ENCODE results near the gene CRISPLD2. TPM values are rescaled to one million over a fixed set of nuclear protein-coding genes. Genes with fewer than 3 reads are reported as not detected.
A peak's percentile ranks its signal among the peaks of the same experiment; 100 is the strongest.

CRISPLD2 gene
- total RNA-seq, 1 experiment from 2014 or later = 1.6 TPM

- Histone ChIP-seq H3K4me3 (no peak overlapping the region), H3K36me3 (no peaks in the 10 kb centered on the region), H3K9me3 (no peaks in the 10 kb centered on the region), H3K27me3 (no peaks in the 10 kb centered on the region)
- peak; percentile 44 for DNase-seq
These were observed 132.8 kb downstream of the CRISPLD2 start for GRCh38 chr16:84952335-84953189.

DNA sequence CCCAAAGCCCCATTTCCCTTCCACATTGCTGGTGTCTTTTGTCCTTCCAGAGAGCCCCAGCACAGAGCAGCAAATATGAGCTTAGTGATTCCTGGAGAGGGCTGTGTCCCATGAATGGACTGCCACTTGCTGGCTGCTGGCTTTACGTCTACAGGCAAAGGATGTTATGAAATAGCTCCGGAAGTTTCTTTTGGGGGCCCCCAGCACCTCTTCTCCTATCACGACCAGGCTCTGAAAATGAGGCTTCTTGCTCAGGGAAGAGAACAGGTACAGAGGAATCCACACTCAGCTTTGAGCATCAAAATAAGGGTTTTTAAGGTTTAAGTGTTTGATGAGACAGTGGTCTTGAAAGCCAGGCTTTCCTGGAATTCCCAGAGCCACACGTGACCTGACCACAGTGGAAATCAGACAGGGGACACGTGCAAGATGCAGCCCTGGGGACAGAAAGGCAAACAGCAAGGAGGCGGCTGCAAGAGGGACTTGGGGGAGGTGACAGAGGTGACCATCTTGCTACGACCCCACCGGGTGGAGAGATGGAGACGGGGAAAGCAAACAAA, 133.5 kb downstream of the CRISPLD2 start:
- no peak overlapping the region for H3K4me3 ChIP-seq
- H3K36me3 ChIP-seq = no peaks in the 10 kb centered on the region
- H3K27me3 ChIP-seq = no peaks in the 10 kb centered on the region
- H3K9me3 ChIP-seq = no peaks in the 10 kb centered on the region
- DNase-seq = no peak

- DNase-seq = no peak
These were observed 135.6 kb downstream of the CRISPLD2 start for GRCh38 chr16:84955427-84955826.

DNA sequence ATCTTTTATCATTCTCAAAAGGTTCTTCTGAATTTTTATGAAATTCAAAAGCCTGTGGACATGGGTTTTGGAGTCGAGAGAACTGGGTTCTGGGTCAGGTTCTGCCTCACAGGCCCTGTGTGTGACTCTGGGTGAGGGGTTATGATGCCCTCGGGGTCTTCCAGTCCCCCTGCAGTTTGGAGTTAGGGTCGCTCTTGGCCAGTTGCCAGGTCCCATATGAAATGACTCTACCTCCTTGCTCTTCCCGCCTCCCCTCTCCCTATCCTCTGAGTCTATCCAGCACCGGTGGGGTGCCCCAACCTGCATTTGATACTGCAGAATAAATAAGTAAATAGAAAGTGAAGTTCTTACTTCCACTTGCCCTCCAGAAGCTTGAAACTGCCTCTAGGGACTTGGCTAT, 137.4 kb downstream of the CRISPLD2 start:
- no peak for DNase-seq
- H3K9me3 ChIP-seq = no peaks in the 10 kb centered on the region
- no peaks in the 10 kb centered on the region for H3K27me3 ChIP-seq
- no peak overlapping the region for H3K4me3 ChIP-seq
- no peaks in the 10 kb centered on the region for H3K36me3 ChIP-seq

More at GRCh38 chr16:84955427-84955826, 135.6 kb downstream of the CRISPLD2 start:
- Histone ChIP-seq H3K36me3 (no peaks in the 10 kb centered on the region), H3K27me3 (no peaks in the 10 kb centered on the region), H3K4me3 (no peak overlapping the region), H3K9me3 (no peaks in the 10 kb centered on the region)

DNA sequence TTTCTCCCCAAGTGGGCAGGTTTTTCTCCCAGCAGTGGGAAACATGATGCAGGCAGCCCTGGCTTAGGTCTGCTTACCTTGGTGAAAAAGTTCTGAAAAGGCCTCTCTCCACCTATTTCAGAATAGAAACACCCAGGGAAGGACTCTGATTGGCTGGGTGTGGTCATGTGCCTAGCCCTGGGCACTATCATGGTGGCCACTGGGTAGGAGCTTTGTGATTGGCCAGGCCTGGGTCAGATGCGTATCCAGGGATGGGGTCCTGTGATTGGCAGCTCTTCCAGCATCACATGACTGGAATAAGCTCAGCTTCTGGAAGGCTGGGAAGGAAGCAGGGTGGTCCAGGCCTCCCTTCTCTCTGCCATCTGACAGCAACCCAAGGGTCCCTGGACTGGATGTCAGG, 138.0 kb downstream of the CRISPLD2 start:
- Histone ChIP-seq H3K36me3 (no peaks in the 10 kb centered on the region), H3K27me3 (no peaks in the 10 kb centered on the region), H3K9me3 (no peaks in the 10 kb centered on the region), H3K4me3 (no peak overlapping the region)
- no peak for DNase-seq

Other genes starting within 250 kb of the CRISPLD2 start
- 172 and 175 TPM in 2 replicates for gene COTL1, start 201.9 kb upstream of the CRISPLD2 start, total RNA-seq (2014; rRNA removed; shearing (Covaris generic); ENCODE audit: low replicate concordance)
- gene KLHL36, start 171.5 kb upstream of the CRISPLD2 start, total RNA-seq (2014; rRNA removed; shearing (Covaris generic); ENCODE audit: low replicate concordance) = 18.4 and 20.5 TPM in 2 replicates
- gene USP10, start 120.0 kb upstream of the CRISPLD2 start, total RNA-seq (2014; rRNA removed; shearing (Covaris generic); ENCODE audit: low replicate concordance) = 29.8 and 33.5 TPM in 2 replicates
- gene ZDHHC7, start 191.6 kb downstream of the CRISPLD2 start, total RNA-seq (2014; rRNA removed; shearing (Covaris generic); ENCODE audit: low replicate concordance) = 27.6 and 32.5 TPM in 2 replicates
- gene KIAA0513, start 207.8 kb downstream of the CRISPLD2 start, total RNA-seq (2014; rRNA removed; shearing (Covaris generic); ENCODE audit: low replicate concordance) = 4.2 and 4.4 TPM in 2 replicates